ENCODE results near the gene ZPLD1. TPM values are rescaled to one million over a fixed set of nuclear protein-coding genes. Genes with fewer than 3 reads are reported as not detected.

The ZPLD1 gene
- total and polyA plus RNA-seq, 10 of the 15 experiments (the other 5 are each of a cell fraction or from before 2014, with no cell fraction given) = not detected

GRCh38 chr3:102473648-102474047 is 38.8 kb downstream of the ZPLD1 start:
- no peaks in the 10 kb centered on the region for H3K36me3 ChIP-seq (ENCODE audit: control insufficient read depth in 2 of 2, insufficient read depth in 2 of 2, low read length in 1 of 2)
- FAIRE-seq (no peak), ATAC-seq (no peak), DNase-seq (ENCODE audit: low read depth, low spot score) (no peak)
- ChIA-PET RAD21 (ENCODE audit: unreplicated experiment) (no interaction called here), SMC1A (ENCODE audit: uncharacterized antibody, unreplicated experiment) (interaction anchor here (1.2 to 1.3 kb wide), 2 partner anchors 55 to 102 kb away, joined by 3 read pairs; no protein-coding TSS in a partner anchor), CTCF (no interaction called here), POLR2A (no interaction called here)
- no peak overlapping the region for H3K27ac ChIP-seq (ENCODE audit: control insufficient read depth, insufficient read depth)
- intact Hi-C loops (cut with micrococcal nuclease; ENCODE audit: unreplicated experiment) (no loop called here), in situ Hi-C loops (cut with MboI) (no loop called here)
- no peaks in the 10 kb centered on the region for H3K4me1 ChIP-seq (ENCODE audit: control insufficient read depth, insufficient read depth, low read length)
- H3K27me3 ChIP-seq (replicated peaks in 1 of 2; ENCODE audit: control insufficient read depth in 2 of 2, insufficient read depth in 2 of 2, low read length in 1 of 2) = no peaks in the 10 kb centered on the region
- no peak overlapping the region for H3K4me3 ChIP-seq
- H3K4me2 ChIP-seq (ENCODE audit: control insufficient read depth, insufficient read depth) = no peak overlapping the region
- TF ChIP-seq JUND (IDR thresholded peaks at IDR 0.05; ENCODE audit: low read depth, low read length) (no peak), MAX (IDR thresholded peaks at IDR 0.05; ENCODE audit: low read depth, low read length) (no peak), NR2C2 (IDR thresholded peaks at IDR 0.05; ENCODE audit: borderline replicate concordance, control insufficient read depth, insufficient read length, low read depth) (no peak), ZNF592 (IDR thresholded peaks at IDR 0.05) (no peak), CBFB (IDR thresholded peaks at IDR 0.05; ENCODE audit: low read depth) (no peak), RAD51 (IDR thresholded peaks at IDR 0.05) (no peak), RB1 (IDR thresholded peaks at IDR 0.05; ENCODE audit: borderline replicate concordance) (no peak)
- no peak overlapping the region for H2AFZ ChIP-seq (ENCODE audit: control insufficient read depth, low read depth, low read length)
- no peak overlapping the region for H3K9ac ChIP-seq (ENCODE audit: control insufficient read depth, insufficient read depth, low read length)
- BruUV-seq (replicated peaks) = no TSS peak
- no peaks in the 10 kb centered on the region for H3K79me2 ChIP-seq (ENCODE audit: control insufficient read depth, insufficient read depth, low read length)
- H4K20me1 ChIP-seq (ENCODE audit: control insufficient read depth, insufficient read depth) = no peaks in the 10 kb centered on the region
- no peaks in the 10 kb centered on the region for H3K9me3 ChIP-seq (replicated peaks; ENCODE audit: control insufficient read depth, insufficient read depth, low read length)
